ENCODE measurements around the gene LRRC3. TPM values are rescaled to one million over a fixed set of nuclear protein-coding genes. Genes with fewer than 3 reads are reported as not detected.
"Not testable (repeated sequence)": the region's sequence is repeated elsewhere in the genome, so short reads cannot be mapped to it uniquely, and the experiment has no call there.

LRRC3 gene
- total RNA-seq, 4 donors from 2014 or later, result 1.4 to 4.4 (median 3.6) TPM

GRCh38 chr21:44475266-44475845, 20.0 kb downstream of the LRRC3 start:
- ATAC-seq (ENCODE audit: low FRiP score) (no peak), DNase-seq (ENCODE audit: low spot score) (no peak)
- no peak for TF ChIP-seq CTCF (IDR thresholded peaks at IDR 0.05)

- no peak for DNase-seq (ENCODE audit: low spot score)
- no peak for TF ChIP-seq CTCF (IDR thresholded peaks at IDR 0.05)
- ATAC-seq (ENCODE audit: low FRiP score), result no peak
These were observed 21.8 kb downstream of the LRRC3 start for GRCh38 chr21:44477131-44477530.

- no peak for ATAC-seq (ENCODE audit: low FRiP score)
- no peak for TF ChIP-seq CTCF (IDR thresholded peaks at IDR 0.05)
- DNase-seq (ENCODE audit: low spot score), result no peak
These were observed 22.4 kb downstream of the LRRC3 start for GRCh38 chr21:44477712-44478111.

- no peak for TF ChIP-seq CTCF (IDR thresholded peaks at IDR 0.05)
- ATAC-seq (ENCODE audit: low FRiP score), result no peak
- no peak for DNase-seq (ENCODE audit: low spot score)
These were observed 23.0 kb downstream of the LRRC3 start for GRCh38 chr21:44478124-44478800.

GRCh38 chr21:44478801-44479167, 23.5 kb downstream of the LRRC3 start:
- no peak for TF ChIP-seq CTCF (IDR thresholded peaks at IDR 0.05)
- ATAC-seq (ENCODE audit: low FRiP score), result no peak
- no peak for DNase-seq (ENCODE audit: low spot score)

- DNase-seq (ENCODE audit: low spot score); ATAC-seq (ENCODE audit: low FRiP score): not testable (repeated sequence)
- peak in 1 of 3 donors; percentile 6 for TF ChIP-seq CTCF (IDR thresholded peaks at IDR 0.05)
These were observed 24.4 kb downstream of the LRRC3 start for GRCh38 chr21:44479556-44480199.

All from omental fat pad (tissue), 4 donors.